Fibroblast of skin of right biceps (primary cell): ENCODE results near the gene RPIA.
A peak's percentile ranks its signal among the peaks of the same experiment; 100 is the strongest.
"Not testable (repeated sequence)": the region's sequence is repeated elsewhere in the genome, so short reads cannot be mapped to it uniquely, and the experiment has no call there.

Experiments
- DNase-seq: peaks from one replicate; pipeline ENCODE4 v3.0.0-alpha.2; 2013

RPIA gene

GRCh38 chr2:88691339-88692183 lies at the start of gene RPIA:
Gene RPIA (plus strand): TSS chr2:88691673. CDS start chr2:88691699, 26 bp downstream.
- peak; percentile 98 for DNase-seq

GRCh38 chr2:88642278-88642677 lies 49.2 kb upstream of the RPIA start:
- no peak for DNase-seq

- not testable (repeated sequence) for DNase-seq
Measured at GRCh38 chr2:88645291-88645882, 46.1 kb upstream of the RPIA start.

- no peak for DNase-seq
Measured at GRCh38 chr2:88651646-88652045, 39.8 kb upstream of the RPIA start.

- DNase-seq: peak; percentile 87
Measured at GRCh38 chr2:88654714-88655113, 36.8 kb upstream of the RPIA start.

- DNase-seq: peak; percentile 38
Measured at GRCh38 chr2:88656690-88657089, 34.8 kb upstream of the RPIA start.

GRCh38 chr2:88657131-88657530 lies 34.3 kb upstream of the RPIA start:
- DNase-seq: peak; percentile 49

GRCh38 chr2:88658326-88658725 lies 33.1 kb upstream of the RPIA start:
- DNase-seq: peak; percentile 70

- DNase-seq: peak; percentile 29
Measured at GRCh38 chr2:88658881-88659537, 32.5 kb upstream of the RPIA start.

GRCh38 chr2:88659538-88659915 lies 31.9 kb upstream of the RPIA start:
- DNase-seq: peak; percentile 32

GRCh38 chr2:88660622-88661021 lies 30.9 kb upstream of the RPIA start:
- DNase-seq: no peak

- DNase-seq: no peak
Measured at GRCh38 chr2:88666576-88666975, 24.9 kb upstream of the RPIA start.

- no peak for DNase-seq
Measured at GRCh38 chr2:88667219-88667618, 24.3 kb upstream of the RPIA start.

- DNase-seq: no peak
Measured at GRCh38 chr2:88668862-88669261, 22.6 kb upstream of the RPIA start.

- peak; percentile 36 for DNase-seq
Measured at GRCh38 chr2:88669482-88670214, 21.8 kb upstream of the RPIA start.

- peak; percentile 54 for DNase-seq
Measured at GRCh38 chr2:88671786-88672427, 19.6 kb upstream of the RPIA start.

- no peak for DNase-seq
Measured at GRCh38 chr2:88673363-88673762, 18.1 kb upstream of the RPIA start.

GRCh38 chr2:88680266-88680902 lies 11.1 kb upstream of the RPIA start:
- DNase-seq: no peak

GRCh38 chr2:88680916-88681315 lies 10.6 kb upstream of the RPIA start:
- DNase-seq: no peak

- no peak for DNase-seq
Measured at GRCh38 chr2:88683160-88684021, 8.1 kb upstream of the RPIA start.

- DNase-seq: no peak
Measured at GRCh38 chr2:88684519-88684918, 7.0 kb upstream of the RPIA start.
